NCI-H526 (cell line): ENCODE data around the gene ANTXR1.

Source experiments
- DNase-seq, 2 experiments: peaks; one replicate each; lab custom pipeline; 2025; lab: John Stamatoyannopoulos, UW

The ANTXR1 gene

DNA sequence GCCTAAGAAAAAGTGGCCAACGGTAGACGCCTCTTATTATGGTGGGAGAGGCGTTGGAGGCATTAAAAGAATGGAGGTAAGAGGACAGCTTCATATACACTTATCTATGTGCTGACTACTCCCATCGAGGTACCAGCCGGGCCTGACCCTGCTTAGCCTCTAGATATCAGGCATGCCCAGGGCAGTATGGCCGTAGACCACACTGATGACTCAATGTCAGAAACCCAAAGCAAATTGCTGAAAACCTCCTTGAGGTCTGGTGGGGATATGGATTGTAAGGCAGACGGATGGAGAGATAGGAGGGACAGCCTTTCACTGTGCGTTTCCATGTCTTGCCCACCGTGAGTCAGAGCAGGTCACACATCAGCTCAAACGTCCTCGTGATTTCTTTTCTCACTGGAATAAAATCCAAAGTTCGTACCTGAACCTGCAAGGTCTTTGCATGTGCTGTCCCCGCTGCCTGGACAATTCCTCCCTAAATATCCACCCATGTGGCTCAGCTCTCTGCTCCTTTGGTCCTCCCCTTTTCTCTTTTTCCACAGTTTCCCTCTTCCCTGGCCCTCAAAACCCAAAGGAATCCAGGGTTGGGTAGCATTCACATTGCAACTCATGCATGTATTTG is 168.9 kb downstream of the ANTXR1 start:
- no peak for DNase-seq

DNA sequence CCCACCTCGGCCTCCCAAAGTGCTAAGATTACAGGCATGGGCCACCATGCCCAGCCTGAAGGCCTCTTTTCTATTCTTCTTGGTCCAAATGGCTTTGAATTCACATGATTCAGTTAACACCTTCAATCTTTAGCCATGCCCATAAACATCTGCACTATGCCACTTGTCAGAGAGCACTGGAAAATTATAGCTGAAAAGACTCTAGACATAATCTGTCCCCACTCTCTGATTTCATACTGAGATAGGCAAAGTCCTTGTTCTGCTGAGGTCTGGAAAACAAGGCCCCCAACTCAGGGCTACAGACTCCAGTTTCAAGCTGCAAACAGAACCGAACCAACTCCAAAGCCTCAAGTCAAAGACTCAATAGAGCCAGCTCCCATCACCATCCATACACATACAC is 170.7 kb downstream of the ANTXR1 start:
- DNase-seq, result no peak

GRCh38 chr2:69184224-69184623 is 171.2 kb downstream of the ANTXR1 start:
- DNase-seq, result no peak

DNA sequence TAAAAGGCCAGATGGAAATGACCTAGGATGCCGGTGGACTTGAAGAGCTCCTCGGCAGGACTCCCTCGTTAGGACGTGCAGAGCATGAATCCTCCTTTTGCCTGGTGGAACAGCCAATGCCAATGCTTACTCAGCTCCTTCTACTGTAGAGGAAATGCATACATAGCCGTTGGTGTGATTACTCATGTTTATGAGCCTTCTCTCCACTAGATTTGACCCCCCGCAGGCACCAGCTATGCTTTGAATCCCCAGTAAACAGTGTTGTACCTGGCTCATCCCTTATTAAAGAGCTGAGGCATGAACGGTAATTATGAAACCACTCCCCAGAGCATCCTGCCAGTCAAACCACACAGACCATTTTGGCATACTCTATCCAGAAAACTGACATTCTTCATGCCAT is 172.8 kb downstream of the ANTXR1 start:
- no peak for DNase-seq

DNA sequence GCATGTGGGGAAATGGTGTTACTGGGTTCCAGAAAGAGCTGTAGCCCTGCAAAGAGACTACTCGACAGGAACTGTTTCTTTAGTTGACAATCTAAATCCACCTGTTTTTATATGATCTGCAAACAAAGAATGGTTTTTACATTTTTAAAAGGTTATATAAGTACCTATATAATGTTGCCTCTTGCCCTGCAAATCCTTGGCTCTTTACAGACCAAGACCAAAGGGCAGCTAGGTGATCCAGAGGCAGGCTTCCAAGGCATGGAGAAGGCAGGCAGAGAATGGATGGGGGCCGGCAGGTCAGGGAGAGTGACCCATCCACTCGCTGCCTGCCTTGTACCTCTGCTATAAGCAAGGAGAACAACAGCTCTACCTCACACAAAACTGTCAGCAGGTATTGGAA is 173.6 kb downstream of the ANTXR1 start:
- DNase-seq, result no peak

DNA sequence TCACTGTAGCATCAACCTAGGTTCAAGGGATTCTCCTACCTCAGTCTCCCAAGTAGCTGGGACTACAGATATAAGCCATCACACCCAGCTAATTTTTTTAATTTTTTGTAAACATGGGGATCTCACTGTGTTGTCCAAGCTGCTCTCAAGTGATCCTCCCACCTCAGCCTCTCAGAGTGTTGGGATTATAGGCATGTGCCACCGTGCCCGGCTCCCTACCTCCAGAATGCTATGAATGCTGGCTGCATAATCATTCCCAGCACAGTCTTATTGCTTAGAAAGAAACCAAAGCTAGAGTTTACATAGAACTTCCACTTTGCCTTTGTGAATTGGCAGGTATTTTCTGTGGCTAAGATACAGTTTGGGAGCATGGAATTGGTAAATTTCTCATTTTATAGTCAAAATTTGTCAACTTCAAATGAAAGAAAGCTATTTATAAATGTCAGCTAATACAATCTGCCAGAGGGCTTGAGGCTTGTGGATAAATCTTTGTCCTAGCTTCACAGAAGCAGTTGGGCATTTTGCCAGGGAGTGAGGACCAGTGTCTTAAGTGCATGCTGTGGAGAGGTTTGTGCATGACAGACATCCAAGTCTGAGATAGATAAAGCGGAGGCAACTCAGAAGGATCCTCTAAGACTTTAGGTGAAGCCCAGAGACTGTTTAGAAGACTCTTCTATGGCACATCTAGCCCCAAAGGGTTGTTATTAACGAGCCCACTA is 175.4 kb downstream of the ANTXR1 start:
- DNase-seq, result no peak

DNA sequence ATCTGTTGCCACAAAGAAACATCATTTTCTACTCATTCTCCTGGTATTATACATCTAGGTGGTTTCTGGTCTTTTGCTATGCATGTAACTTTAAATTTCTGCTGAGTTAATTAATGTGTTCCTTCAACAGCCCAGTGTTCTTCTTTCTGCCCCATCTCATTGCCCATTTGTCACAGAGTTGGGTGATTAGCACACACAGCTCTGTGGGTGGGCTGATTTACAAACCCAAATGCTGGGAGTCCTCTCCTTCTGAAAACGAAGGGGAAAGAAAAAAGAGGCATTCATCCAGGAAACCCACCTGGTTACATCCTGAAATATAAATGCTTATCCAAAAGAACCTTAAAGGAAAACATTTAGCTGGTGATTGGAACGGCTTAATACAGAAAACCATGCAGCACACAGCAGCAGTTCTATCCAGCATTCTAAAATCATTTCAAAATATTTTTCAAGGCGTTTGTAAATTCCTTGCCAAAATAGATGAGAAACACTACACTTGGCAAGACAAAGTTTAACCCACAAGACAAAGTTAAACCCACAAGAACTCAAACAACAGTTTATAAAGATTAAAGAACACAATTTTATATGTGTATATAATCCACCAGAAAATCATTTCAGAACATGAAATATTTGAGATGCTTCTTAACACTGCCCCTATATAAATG is 177.9 kb downstream of the ANTXR1 start:
- DNase-seq, result no peak

- DNase-seq, result no peak
These were observed 178.7 kb downstream of the ANTXR1 start for GRCh38 chr2:69191634-69192033.

GRCh38 chr2:69192176-69192945 is 179.4 kb downstream of the ANTXR1 start:
- no peak for DNase-seq

- DNase-seq, result no peak
These were observed 182.7 kb downstream of the ANTXR1 start for GRCh38 chr2:69195706-69196105.

DNA sequence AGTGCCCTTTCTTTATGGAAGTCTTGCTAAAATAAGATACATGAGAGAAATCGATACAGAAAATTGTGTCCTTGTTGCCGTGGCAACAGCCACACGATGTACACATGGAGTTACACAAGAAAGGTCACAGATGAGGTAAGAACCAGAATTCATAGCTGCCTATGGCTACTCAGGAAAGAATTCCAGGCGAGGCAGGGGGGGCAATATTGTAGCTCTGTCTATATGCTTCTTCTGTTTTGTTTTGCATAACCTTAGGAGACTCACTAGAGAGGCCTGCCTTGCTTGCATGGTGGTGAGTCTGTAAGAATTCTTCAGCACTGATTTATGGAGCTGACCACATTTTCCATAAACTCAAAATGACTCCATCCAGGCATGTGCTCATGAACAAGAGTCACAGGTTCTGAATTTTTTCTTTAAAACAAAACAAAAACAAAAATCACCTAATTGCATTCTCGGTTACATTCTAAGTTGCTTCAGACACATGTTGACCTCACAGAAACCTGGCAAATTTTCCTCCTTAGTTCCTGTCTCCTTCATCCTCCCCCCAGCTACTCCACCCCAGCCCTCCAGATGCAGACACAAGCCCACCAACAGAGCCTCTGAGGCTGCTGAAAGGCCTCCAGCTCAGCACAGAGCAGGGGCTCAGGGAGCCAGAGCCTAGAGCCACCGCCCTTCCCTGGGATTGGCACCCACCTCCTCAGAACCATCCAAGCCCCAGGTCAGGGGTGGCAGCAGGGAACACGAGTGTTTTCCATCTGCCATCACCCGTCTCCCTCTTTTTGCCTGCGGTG is 183.5 kb downstream of the ANTXR1 start:
- DNase-seq, result no peak

- no peak for DNase-seq
These were observed 187.1 kb downstream of the ANTXR1 start for GRCh38 chr2:69200107-69200520.

- DNase-seq, result no peak
These were observed 188.3 kb downstream of the ANTXR1 start for GRCh38 chr2:69201259-69201658.

GRCh38 chr2:69202327-69202726 is 189.3 kb downstream of the ANTXR1 start:
- no peak for DNase-seq

DNA sequence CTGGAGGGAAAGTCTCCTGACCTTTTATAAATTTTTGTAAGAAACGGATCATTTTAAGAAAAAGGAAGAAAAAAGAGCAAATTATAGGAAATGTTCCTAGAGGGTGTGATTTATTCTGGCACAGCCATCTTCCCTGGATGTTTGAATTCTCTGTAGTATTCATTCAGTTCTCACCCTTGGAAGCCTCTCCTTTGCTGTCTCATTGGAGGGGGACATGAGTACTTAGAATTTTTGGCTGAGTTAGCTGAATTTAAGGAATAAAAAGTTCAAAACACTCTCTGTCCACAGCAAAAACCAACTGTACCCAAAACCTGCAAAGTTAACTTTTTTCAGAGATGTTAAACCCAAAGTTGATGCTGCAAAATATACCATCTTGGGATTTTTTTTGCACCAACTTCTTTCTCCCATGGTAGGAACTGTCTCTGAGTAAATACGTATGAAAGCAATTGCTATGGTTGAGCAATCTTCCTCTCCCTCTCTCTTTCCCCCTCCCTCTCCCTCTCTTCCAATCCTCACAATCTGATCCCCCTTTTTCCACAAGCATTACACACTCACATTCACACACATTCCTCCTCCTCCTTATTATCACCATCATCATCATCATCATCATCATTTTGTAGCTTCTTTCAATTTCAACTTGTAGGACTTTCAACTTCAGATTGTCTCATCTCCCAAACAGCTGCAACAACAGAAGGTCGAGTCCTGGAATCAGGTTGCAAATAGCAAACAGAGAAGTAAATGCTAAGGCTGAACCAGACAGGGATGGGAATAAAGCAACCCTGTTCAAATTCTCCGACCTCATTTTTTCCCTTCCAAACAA is 190.4 kb downstream of the ANTXR1 start:
- no peak for DNase-seq

- no peak for DNase-seq
These were observed 191.7 kb downstream of the ANTXR1 start for GRCh38 chr2:69204654-69205053.

GRCh38 chr2:69205076-69205475 is 192.1 kb downstream of the ANTXR1 start:
- DNase-seq, result no peak

DNA sequence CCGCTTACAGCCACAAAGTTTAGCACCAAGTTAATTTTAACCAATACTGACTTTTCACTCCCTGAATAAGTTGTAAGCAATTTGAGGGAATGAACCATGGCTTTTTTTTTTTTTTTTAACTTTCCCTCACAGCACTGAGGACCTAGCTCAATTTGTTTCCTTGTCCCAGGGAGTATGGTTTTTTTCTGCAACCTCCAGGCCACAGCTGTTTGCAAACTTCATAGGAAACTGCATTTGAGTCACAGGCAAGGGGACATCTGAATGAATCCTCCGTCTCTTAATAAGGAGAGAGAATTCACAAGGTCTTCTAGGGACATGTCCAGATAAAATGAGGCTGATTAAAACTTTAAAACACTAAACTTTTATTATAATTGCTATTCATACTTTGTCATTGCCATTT is 192.5 kb downstream of the ANTXR1 start:
- no peak for DNase-seq

DNA sequence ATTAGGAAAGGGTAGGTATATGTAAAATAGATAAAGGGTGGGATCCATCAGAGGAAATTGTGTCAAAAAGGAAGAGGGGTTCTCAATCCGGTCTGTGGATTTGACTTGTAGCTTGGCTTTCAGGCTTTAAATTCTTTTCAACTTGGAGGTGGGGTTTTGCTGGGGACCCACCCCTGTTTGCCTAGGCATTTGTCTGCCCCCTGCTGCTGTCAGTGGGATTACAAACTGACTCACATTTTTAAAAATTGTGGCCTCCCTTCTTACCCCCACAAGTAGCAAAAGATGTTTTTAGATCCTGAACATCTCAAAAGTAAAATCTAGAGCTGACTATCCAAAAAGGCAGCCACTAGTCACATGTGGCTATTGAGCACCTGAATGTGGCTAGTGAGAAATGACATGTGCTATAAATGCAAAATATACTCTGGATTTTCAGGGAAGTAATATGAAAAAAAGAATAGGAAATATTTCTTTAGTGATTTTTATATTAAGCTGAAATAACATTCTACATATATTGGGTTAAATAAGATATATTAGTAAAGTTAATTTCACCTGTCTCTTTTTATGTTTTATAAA is 195.1 kb downstream of the ANTXR1 start:
- DNase-seq, result no peak

GRCh38 chr2:69209482-69209881 is 196.5 kb downstream of the ANTXR1 start:
- no peak for DNase-seq

- no peak for DNase-seq
These were observed 197.4 kb downstream of the ANTXR1 start for GRCh38 chr2:69210385-69210784.
